Measurements from ENCODE around the gene GHRHR. TPM values are rescaled to one million over a fixed set of nuclear protein-coding genes. Genes with fewer than 3 reads are reported as not detected.

Gene GHRHR
- total RNA-seq, 1 donor from 2014 or later = 7.5 TPM

DNA sequence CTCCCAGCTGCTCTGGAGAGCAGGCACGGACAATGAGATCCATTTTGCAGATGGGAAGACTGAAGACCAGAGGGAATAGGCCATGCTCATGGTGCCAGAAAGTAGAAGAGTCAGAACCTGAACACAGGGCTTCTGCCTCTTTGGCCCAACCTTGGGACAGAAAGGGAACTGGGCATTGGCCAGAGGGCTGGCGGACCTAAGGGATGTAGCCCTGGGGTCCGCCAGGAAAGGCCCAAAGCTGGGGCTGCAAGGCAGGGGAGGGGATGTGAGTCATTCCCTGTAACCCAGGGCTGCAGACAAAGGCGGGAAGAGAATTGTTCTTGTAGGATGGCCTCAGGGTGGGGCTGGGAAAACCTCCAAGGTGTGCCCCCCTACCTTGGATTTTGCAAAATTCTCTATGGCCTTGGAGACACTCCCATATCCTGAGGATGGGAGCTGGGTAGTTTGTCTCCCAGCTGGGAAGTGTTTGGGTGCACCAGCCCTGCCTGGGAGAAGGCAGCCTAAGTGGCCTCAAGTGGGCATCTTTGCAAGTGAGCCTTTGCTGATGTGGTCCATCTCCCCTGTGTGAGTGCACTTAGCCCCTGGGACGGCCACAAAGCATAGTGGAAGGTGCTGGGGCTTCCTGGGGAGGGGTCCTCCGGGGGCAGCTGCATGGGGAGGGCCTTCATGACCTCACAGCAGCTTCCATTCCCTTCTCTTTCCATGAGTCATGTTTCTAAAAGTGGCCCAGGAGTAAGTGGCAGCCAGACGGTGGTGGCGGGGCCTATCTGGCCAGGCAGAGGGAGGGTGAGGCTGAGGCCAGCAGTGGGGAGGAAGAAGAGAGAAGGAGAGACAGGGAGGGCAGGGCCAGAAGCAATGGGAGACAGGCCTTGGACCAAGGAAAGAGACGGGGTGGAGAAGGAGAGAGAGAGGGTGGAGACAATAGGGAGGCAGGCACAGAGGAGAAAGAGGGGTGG, 42.9 kb upstream of the GHRHR start:
- peaks cover 11% of the 10 kb centered on the region for H3K27me3 Mint-ChIP-seq (ENCODE audit: unreplicated experiment)
- no peak for DNase-seq (ENCODE audit: low spot score)
- no peaks in the 10 kb centered on the region for H3K9me3 Mint-ChIP-seq (ENCODE audit: unreplicated experiment)
- TF ChIP-seq, protein P1, sequence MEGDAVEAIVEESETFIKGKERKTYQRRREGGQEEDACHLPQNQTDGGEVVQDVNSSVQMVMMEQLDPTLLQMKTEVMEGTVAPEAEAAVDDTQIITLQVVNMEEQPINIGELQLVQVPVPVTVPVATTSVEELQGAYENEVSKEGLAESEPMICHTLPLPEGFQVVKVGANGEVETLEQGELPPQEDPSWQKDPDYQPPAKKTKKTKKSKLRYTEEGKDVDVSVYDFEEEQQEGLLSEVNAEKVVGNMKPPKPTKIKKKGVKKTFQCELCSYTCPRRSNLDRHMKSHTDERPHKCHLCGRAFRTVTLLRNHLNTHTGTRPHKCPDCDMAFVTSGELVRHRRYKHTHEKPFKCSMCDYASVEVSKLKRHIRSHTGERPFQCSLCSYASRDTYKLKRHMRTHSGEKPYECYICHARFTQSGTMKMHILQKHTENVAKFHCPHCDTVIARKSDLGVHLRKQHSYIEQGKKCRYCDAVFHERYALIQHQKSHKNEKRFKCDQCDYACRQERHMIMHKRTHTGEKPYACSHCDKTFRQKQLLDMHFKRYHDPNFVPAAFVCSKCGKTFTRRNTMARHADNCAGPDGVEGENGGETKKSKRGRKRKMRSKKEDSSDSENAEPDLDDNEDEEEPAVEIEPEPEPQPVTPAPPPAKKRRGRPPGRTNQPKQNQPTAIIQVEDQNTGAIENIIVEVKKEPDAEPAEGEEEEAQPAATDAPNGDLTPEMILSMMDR (IDR thresholded peaks at IDR 0.05; ENCODE audit: unreplicated experiment) = no peak
- no peak overlapping the region for H3K27ac Mint-ChIP-seq (ENCODE audit: unreplicated experiment)
- H3K4me1 Mint-ChIP-seq (ENCODE audit: unreplicated experiment) = peaks cover 26% of the 10 kb centered on the region
- H3K36me3 Mint-ChIP-seq (ENCODE audit: low read depth, unreplicated experiment) = no peaks in the 10 kb centered on the region
- no peak overlapping the region for H3K4me3 Mint-ChIP-seq (ENCODE audit: unreplicated experiment)

DNA sequence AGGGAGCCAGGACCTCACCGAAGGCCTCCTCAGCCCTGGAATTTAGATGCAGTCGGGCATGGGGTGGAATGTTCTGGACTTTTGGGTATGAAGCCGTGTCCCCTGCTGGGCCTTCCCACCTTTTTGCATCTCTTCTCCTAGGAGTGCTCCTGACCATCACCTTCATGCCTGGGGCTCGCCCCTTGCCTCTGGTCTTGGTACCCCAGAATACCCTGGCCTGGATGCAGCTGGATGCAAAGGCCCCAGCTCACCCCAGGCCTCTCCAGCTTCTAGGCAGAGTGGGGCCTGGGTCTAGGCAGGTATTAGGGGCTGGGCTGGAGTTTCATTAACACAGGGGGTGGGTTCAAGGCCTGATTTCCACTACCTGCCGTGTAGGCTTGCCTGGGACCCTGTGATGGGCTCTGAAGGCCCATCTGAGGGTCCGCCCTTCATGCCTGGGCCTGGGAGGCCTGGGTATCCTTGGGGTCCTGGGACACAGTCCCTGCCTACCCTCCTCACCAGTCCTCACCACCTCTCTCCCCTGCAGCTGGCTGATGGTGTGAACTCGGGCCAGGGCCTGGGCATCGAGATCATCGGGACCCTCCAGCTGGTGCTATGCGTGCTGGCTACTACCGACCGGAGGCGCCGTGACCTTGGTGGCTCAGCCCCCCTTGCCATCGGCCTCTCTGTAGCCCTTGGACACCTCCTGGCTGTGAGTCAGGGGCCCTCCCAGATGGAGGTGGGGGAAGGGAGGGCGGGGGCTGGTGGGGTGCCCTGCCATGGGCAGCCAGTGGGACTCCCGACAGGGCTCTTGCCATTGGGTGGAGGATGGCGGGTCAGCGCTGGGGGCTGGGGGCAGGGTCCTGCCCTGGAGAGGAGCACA, 42.0 kb upstream of the GHRHR start:
- no peaks in the 10 kb centered on the region for H3K36me3 Mint-ChIP-seq (ENCODE audit: low read depth, unreplicated experiment)
- H3K4me1 Mint-ChIP-seq (ENCODE audit: unreplicated experiment) = peaks cover 24% of the 10 kb centered on the region
- H3K9me3 Mint-ChIP-seq (ENCODE audit: unreplicated experiment) = no peaks in the 10 kb centered on the region
- H3K4me3 Mint-ChIP-seq (ENCODE audit: unreplicated experiment) = no peak overlapping the region
- no peak overlapping the region for H3K27ac Mint-ChIP-seq (ENCODE audit: unreplicated experiment)
- peaks cover 11% of the 10 kb centered on the region for H3K27me3 Mint-ChIP-seq (ENCODE audit: unreplicated experiment)
- no peak for DNase-seq (ENCODE audit: low spot score)
- TF ChIP-seq, protein P1 (IDR thresholded peaks at IDR 0.05; ENCODE audit: unreplicated experiment) = no peak

DNA sequence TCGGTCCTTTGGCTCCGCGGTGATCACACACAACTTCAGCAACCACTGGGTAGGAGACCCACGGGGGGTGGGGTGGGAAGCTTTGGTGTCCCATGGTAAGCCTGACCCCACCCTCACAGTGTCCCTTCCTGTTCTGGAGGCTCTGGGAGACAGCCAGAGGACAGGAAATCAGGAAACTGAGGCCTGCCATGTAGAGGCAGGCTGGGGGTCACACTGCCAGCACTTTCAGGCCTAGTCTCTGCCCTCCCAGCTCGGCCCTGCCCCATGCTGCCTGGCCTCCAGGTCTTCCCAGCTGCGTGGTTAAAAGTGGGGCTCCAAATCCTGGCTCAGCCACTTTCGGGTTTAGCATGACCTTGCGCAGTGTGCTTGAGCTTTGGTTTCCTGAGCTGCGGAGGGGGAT, 41.2 kb upstream of the GHRHR start:
- Mint-ChIP-seq H3K27me3 (ENCODE audit: unreplicated experiment) (peaks cover 11% of the 10 kb centered on the region), H3K27ac (ENCODE audit: unreplicated experiment) (no peak overlapping the region)
- no peak for DNase-seq (ENCODE audit: low spot score)

DNA sequence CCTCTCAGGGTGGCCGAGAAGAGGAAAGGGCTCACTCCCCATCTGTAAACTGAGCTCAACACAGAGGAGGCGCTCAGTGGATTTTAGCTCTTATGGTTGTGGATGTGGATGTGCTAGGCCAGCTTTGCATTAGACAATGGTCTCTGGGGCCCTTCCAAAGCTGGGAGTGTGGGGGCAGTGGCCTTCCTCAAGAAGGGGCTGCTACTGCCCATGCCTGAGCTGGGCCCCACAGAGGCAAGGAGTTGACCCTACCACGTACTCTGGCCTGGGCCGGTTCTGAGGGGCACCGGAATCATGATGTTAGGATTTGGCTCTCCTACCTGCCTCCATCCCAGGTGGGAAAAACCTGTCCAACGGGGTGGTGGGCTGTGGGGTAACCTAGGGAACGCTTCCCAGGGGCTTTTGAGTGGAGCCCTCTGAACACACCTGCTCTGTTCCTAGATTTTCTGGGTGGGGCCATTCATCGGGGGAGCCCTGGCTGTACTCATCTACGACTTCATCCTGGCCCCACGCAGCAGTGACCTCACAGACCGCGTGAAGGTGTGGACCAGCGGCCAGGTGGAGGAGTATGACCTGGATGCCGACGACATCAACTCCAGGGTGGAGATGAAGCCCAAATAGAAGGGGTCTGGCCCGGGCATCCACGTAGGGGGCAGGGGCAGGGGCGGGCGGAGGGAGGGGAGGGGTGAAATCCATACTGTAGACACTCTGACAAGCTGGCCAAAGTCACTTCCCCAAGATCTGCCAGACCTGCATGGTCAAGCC, 40.6 kb upstream of the GHRHR start:
- TF ChIP-seq, protein P1 (IDR thresholded peaks at IDR 0.05; ENCODE audit: unreplicated experiment) = no peak
- H3K4me3 Mint-ChIP-seq (ENCODE audit: unreplicated experiment) = no peak overlapping the region
- H3K27me3 Mint-ChIP-seq (ENCODE audit: unreplicated experiment) = peaks cover 11% of the 10 kb centered on the region
- H3K27ac Mint-ChIP-seq (ENCODE audit: unreplicated experiment) = no peak overlapping the region
- H3K36me3 Mint-ChIP-seq (ENCODE audit: low read depth, unreplicated experiment) = no peaks in the 10 kb centered on the region
- H3K9me3 Mint-ChIP-seq (ENCODE audit: unreplicated experiment) = no peaks in the 10 kb centered on the region
- peak; percentile 1 for DNase-seq (ENCODE audit: low spot score)
- H3K4me1 Mint-ChIP-seq (ENCODE audit: unreplicated experiment) = peaks cover 14% of the 10 kb centered on the region

More for the DNA sequence above, 41.2 kb upstream of the GHRHR start:
- H3K9me3 Mint-ChIP-seq (ENCODE audit: unreplicated experiment) = no peaks in the 10 kb centered on the region
- no peaks in the 10 kb centered on the region for H3K36me3 Mint-ChIP-seq (ENCODE audit: low read depth, unreplicated experiment)
- TF ChIP-seq, protein P1 (IDR thresholded peaks at IDR 0.05; ENCODE audit: unreplicated experiment) = no peak
- no peak overlapping the region for H3K4me3 Mint-ChIP-seq (ENCODE audit: unreplicated experiment)
- H3K4me1 Mint-ChIP-seq (ENCODE audit: unreplicated experiment) = peaks cover 16% of the 10 kb centered on the region

Measured in endothelial cell (in vitro differentiated cells).